Measurements from ENCODE around the gene NPAS3.

Gene NPAS3

GRCh38 chr14:33375786-33376185 lies 437.1 kb downstream of the NPAS3 start:
- WGBS (ENCODE audit: extremely low coverage, insufficient coverage, insufficient read length) = 100% methylated on average over 1 of the region's 4 CpGs
- Histone ChIP-seq H2AFZ (ENCODE audit: insufficient read depth, low read length, poor library complexity) (no peak overlapping the region), H3K4me2 (ENCODE audit: low read length) (no peak overlapping the region), H3K4me1 (ENCODE audit: control insufficient read depth in 1 of 2, insufficient read depth in 2 of 2, low read length in 2 of 2) (no peaks in the 10 kb centered on the region), H3K9ac (ENCODE audit: low read length) (no peak overlapping the region), H3K79me2 (ENCODE audit: control insufficient read depth, insufficient read depth, low read length, poor library complexity) (no peaks in the 10 kb centered on the region), H3K36me3 (ENCODE audit: control insufficient read depth in 1 of 2, insufficient read depth in 2 of 2, low read length in 2 of 2) (no peaks in the 10 kb centered on the region), H2BK120ac (ENCODE audit: insufficient read depth, low read length, poor library complexity) (no peak overlapping the region), H3K27ac (ENCODE audit: low read depth, low read length) (no peak overlapping the region), H4K91ac (ENCODE audit: low read depth, low read length) (no peak overlapping the region), H3K23ac (ENCODE audit: low read length) (no peak overlapping the region), H3K18ac (ENCODE audit: low read length) (no peak overlapping the region), H3K27me3 (ENCODE audit: insufficient read depth, low read length) (no peaks in the 10 kb centered on the region), H3K9me3 (ENCODE audit: insufficient read depth, low read depth, low read length) (no peaks in the 10 kb centered on the region), H2BK5ac (ENCODE audit: low read depth, low read length, poor library complexity) (no peak overlapping the region), H3K14ac (ENCODE audit: low read length) (no peak overlapping the region), H3K79me1 (ENCODE audit: low read length) (no peaks in the 10 kb centered on the region), H3K4me3 (ENCODE audit: low read depth, low read length) (no peak overlapping the region), H2AK5ac (ENCODE audit: low read length) (no peak overlapping the region), H3K4ac (ENCODE audit: low read depth, low read length) (no peak overlapping the region), H2BK12ac (ENCODE audit: low read length) (no peak overlapping the region), H4K12ac (ENCODE audit: low read depth, low read length) (no peak overlapping the region), H4K8ac (ENCODE audit: low read depth, low read length) (no peak overlapping the region)
- DNase-seq = no peak

GRCh38 chr14:33376510-33376909 lies 437.8 kb downstream of the NPAS3 start:
- no peak overlapping the region for H2BK120ac ChIP-seq (ENCODE audit: insufficient read depth, low read length, poor library complexity)
- no peak overlapping the region for H3K23ac ChIP-seq (ENCODE audit: low read length)
- no peak overlapping the region for H3K4me2 ChIP-seq (ENCODE audit: low read length)
- no peaks in the 10 kb centered on the region for H3K9me3 ChIP-seq (ENCODE audit: insufficient read depth, low read depth, low read length)
- no peak overlapping the region for H3K27ac ChIP-seq (ENCODE audit: low read depth, low read length)
- H3K4ac ChIP-seq (ENCODE audit: low read depth, low read length) = no peak overlapping the region
- H2AFZ ChIP-seq (ENCODE audit: insufficient read depth, low read length, poor library complexity) = no peak overlapping the region
- H3K18ac ChIP-seq (ENCODE audit: low read length) = no peak overlapping the region
- H3K9ac ChIP-seq (ENCODE audit: low read length) = no peak overlapping the region
- H3K79me2 ChIP-seq (ENCODE audit: control insufficient read depth, insufficient read depth, low read length, poor library complexity) = no peaks in the 10 kb centered on the region
- no peak overlapping the region for H2AK5ac ChIP-seq (ENCODE audit: low read length)
- no peaks in the 10 kb centered on the region for H3K36me3 ChIP-seq (ENCODE audit: control insufficient read depth in 1 of 2, insufficient read depth in 2 of 2, low read length in 2 of 2)
- H3K4me1 ChIP-seq (ENCODE audit: control insufficient read depth in 1 of 2, insufficient read depth in 2 of 2, low read length in 2 of 2) = no peaks in the 10 kb centered on the region
- H2BK12ac ChIP-seq (ENCODE audit: low read length) = no peak overlapping the region
- no peak overlapping the region for H3K14ac ChIP-seq (ENCODE audit: low read length)
- H2BK5ac ChIP-seq (ENCODE audit: low read depth, low read length, poor library complexity) = no peak overlapping the region
- no peaks in the 10 kb centered on the region for H3K27me3 ChIP-seq (ENCODE audit: insufficient read depth, low read length)
- H3K4me3 ChIP-seq (ENCODE audit: low read depth, low read length) = no peak overlapping the region
- DNase-seq = no peak
- WGBS (ENCODE audit: extremely low coverage, insufficient coverage, insufficient read length) = no CpG with 5 or more reads among the region's 3 CpGs
- H3K79me1 ChIP-seq (ENCODE audit: low read length) = no peaks in the 10 kb centered on the region
- H4K8ac ChIP-seq (ENCODE audit: low read depth, low read length) = no peak overlapping the region
- H4K12ac ChIP-seq (ENCODE audit: low read depth, low read length) = no peak overlapping the region
- H4K91ac ChIP-seq (ENCODE audit: low read depth, low read length) = no peak overlapping the region

GRCh38 chr14:33377596-33378390 lies 439.1 kb downstream of the NPAS3 start:
- no CpG with 5 or more reads among the region's 2 CpGs for WGBS (ENCODE audit: extremely low coverage, insufficient coverage, insufficient read length)
- no peaks in the 10 kb centered on the region for H3K36me3 ChIP-seq (ENCODE audit: control insufficient read depth in 1 of 2, insufficient read depth in 2 of 2, low read length in 2 of 2)
- H3K23ac ChIP-seq (ENCODE audit: low read length) = no peak overlapping the region
- no peak overlapping the region for H2AK5ac ChIP-seq (ENCODE audit: low read length)
- no peak overlapping the region for H3K14ac ChIP-seq (ENCODE audit: low read length)
- no peaks in the 10 kb centered on the region for H3K27me3 ChIP-seq (ENCODE audit: insufficient read depth, low read length)
- H3K4me1 ChIP-seq (ENCODE audit: control insufficient read depth in 1 of 2, insufficient read depth in 2 of 2, low read length in 2 of 2) = no peaks in the 10 kb centered on the region
- H4K12ac ChIP-seq (ENCODE audit: low read depth, low read length) = no peak overlapping the region
- no peak overlapping the region for H2AFZ ChIP-seq (ENCODE audit: insufficient read depth, low read length, poor library complexity)
- no peak overlapping the region for H2BK12ac ChIP-seq (ENCODE audit: low read length)
- no peaks in the 10 kb centered on the region for H3K9me3 ChIP-seq (ENCODE audit: insufficient read depth, low read depth, low read length)
- no peak overlapping the region for H4K8ac ChIP-seq (ENCODE audit: low read depth, low read length)
- DNase-seq = no peak
- H3K4me2 ChIP-seq (ENCODE audit: low read length) = no peak overlapping the region
- H3K18ac ChIP-seq (ENCODE audit: low read length) = no peak overlapping the region
- no peaks in the 10 kb centered on the region for H3K79me2 ChIP-seq (ENCODE audit: control insufficient read depth, insufficient read depth, low read length, poor library complexity)
- no peak overlapping the region for H4K91ac ChIP-seq (ENCODE audit: low read depth, low read length)
- H3K79me1 ChIP-seq (ENCODE audit: low read length) = no peaks in the 10 kb centered on the region
- H3K9ac ChIP-seq (ENCODE audit: low read length) = no peak overlapping the region
- no peak overlapping the region for H3K4me3 ChIP-seq (ENCODE audit: low read depth, low read length)
- no peak overlapping the region for H3K4ac ChIP-seq (ENCODE audit: low read depth, low read length)
- no peak overlapping the region for H3K27ac ChIP-seq (ENCODE audit: low read depth, low read length)
- no peak overlapping the region for H2BK120ac ChIP-seq (ENCODE audit: insufficient read depth, low read length, poor library complexity)
- no peak overlapping the region for H2BK5ac ChIP-seq (ENCODE audit: low read depth, low read length, poor library complexity)

- no peak overlapping the region for H4K91ac ChIP-seq (ENCODE audit: low read depth, low read length)
- no peaks in the 10 kb centered on the region for H3K79me1 ChIP-seq (ENCODE audit: low read length)
- no peak overlapping the region for H4K8ac ChIP-seq (ENCODE audit: low read depth, low read length)
- no peaks in the 10 kb centered on the region for H3K79me2 ChIP-seq (ENCODE audit: control insufficient read depth, insufficient read depth, low read length, poor library complexity)
- H4K12ac ChIP-seq (ENCODE audit: low read depth, low read length) = no peak overlapping the region
- H3K4ac ChIP-seq (ENCODE audit: low read depth, low read length) = no peak overlapping the region
- H2AFZ ChIP-seq (ENCODE audit: insufficient read depth, low read length, poor library complexity) = no peak overlapping the region
- H3K14ac ChIP-seq (ENCODE audit: low read length) = no peak overlapping the region
- no peak overlapping the region for H2BK5ac ChIP-seq (ENCODE audit: low read depth, low read length, poor library complexity)
- H2BK12ac ChIP-seq (ENCODE audit: low read length) = no peak overlapping the region
- no peak overlapping the region for H3K18ac ChIP-seq (ENCODE audit: low read length)
- no peaks in the 10 kb centered on the region for H3K9me3 ChIP-seq (ENCODE audit: insufficient read depth, low read depth, low read length)
- H3K36me3 ChIP-seq (ENCODE audit: control insufficient read depth in 1 of 2, insufficient read depth in 2 of 2, low read length in 2 of 2) = no peaks in the 10 kb centered on the region
- no peak overlapping the region for H3K27ac ChIP-seq (ENCODE audit: low read depth, low read length)
- no CpG with 5 or more reads among the region's 2 CpGs for WGBS (ENCODE audit: extremely low coverage, insufficient coverage, insufficient read length)
- H3K27me3 ChIP-seq (ENCODE audit: insufficient read depth, low read length) = no peaks in the 10 kb centered on the region
- DNase-seq = no peak
- no peak overlapping the region for H2AK5ac ChIP-seq (ENCODE audit: low read length)
- no peak overlapping the region for H3K4me3 ChIP-seq (ENCODE audit: low read depth, low read length)
- no peaks in the 10 kb centered on the region for H3K4me1 ChIP-seq (ENCODE audit: control insufficient read depth in 1 of 2, insufficient read depth in 2 of 2, low read length in 2 of 2)
- H3K4me2 ChIP-seq (ENCODE audit: low read length) = no peak overlapping the region
- no peak overlapping the region for H2BK120ac ChIP-seq (ENCODE audit: insufficient read depth, low read length, poor library complexity)
- no peak overlapping the region for H3K23ac ChIP-seq (ENCODE audit: low read length)
- H3K9ac ChIP-seq (ENCODE audit: low read length) = no peak overlapping the region
Measured at GRCh38 chr14:33381717-33382116, 443.0 kb downstream of the NPAS3 start.

All from trophoblast cell (in vitro differentiated cells and primary cell).